ENCODE measurements around the gene HSD17B1. TPM values are rescaled to one million over a fixed set of nuclear protein-coding genes. Genes with fewer than 3 reads are reported as not detected.

The HSD17B1 gene
- total and polyA plus RNA-seq, 8 donors = 0.55 to 4.8 (median 2.7) TPM; not detected in 3

GRCh38 chr17:42509409-42509808 lies 43.3 kb upstream of the HSD17B1 start:
- Histone ChIP-seq H3K27ac (no peak overlapping the region), H3K4me1 (peaks cover 18 to 49% (median 34%) of the 10 kb centered on the region in 4 donors), H3K27me3 (no peaks in the 10 kb centered on the region), H3K9me3 (no peaks in the 10 kb centered on the region), H3K36me3 (peaks cover 38 to 76% (median 70%) of the 10 kb centered on the region in 4 donors), H3K4me3 (no peak overlapping the region)
- 48 to 78% (median 66%) methylated on average over 5 of the region's 5 CpGs for WGBS, 5 donors
- TF ChIP-seq POLR2AphosphoS5 (IDR thresholded peaks at IDR 0.05) (no peak), EP300 (IDR thresholded peaks at IDR 0.05) (no peak), POLR2A (IDR thresholded peaks at IDR 0.05) (no peak)
- TF ChIP-seq, protein P1, sequence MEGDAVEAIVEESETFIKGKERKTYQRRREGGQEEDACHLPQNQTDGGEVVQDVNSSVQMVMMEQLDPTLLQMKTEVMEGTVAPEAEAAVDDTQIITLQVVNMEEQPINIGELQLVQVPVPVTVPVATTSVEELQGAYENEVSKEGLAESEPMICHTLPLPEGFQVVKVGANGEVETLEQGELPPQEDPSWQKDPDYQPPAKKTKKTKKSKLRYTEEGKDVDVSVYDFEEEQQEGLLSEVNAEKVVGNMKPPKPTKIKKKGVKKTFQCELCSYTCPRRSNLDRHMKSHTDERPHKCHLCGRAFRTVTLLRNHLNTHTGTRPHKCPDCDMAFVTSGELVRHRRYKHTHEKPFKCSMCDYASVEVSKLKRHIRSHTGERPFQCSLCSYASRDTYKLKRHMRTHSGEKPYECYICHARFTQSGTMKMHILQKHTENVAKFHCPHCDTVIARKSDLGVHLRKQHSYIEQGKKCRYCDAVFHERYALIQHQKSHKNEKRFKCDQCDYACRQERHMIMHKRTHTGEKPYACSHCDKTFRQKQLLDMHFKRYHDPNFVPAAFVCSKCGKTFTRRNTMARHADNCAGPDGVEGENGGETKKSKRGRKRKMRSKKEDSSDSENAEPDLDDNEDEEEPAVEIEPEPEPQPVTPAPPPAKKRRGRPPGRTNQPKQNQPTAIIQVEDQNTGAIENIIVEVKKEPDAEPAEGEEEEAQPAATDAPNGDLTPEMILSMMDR (IDR thresholded peaks at IDR 0.05) = no peak
- no peak for DNase-seq
- intact Hi-C loops (cut with DNase I; ENCODE audit: low total_unique reads) = no loop called here

DNA sequence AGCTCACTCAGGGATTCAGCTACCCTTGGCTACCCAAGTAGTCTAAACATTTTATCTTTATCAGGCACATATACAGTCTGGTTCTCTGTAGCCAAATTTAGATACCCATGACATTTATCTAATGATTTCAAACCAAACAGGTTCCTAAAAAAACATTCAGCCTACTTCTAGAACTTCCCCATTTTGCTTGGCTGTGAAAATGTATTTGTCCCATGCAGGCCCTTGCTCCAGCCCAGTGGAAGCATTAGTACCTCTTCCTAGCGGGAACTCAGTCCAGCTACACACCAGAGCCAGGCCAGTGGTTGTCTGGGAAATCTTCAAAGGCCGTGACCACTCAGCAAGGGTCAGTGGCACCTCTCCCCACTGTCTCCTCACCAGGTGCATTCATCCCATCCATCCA lies 42.9 kb upstream of the HSD17B1 start:
- Histone ChIP-seq H3K27me3 (no peaks in the 10 kb centered on the region), H3K4me3 (no peak overlapping the region), H3K27ac (no peak overlapping the region), H3K9me3 (no peaks in the 10 kb centered on the region), H3K36me3 (peaks cover 40 to 76% (median 70%) of the 10 kb centered on the region in 4 donors), H3K4me1 (peaks cover 18 to 53% (median 36%) of the 10 kb centered on the region in 4 donors)
- 74 to 93% (median 88%) methylated on average over 2 of the region's 2 CpGs for WGBS, 5 donors
- intact Hi-C loops (cut with DNase I; ENCODE audit: low total_unique reads) = loop anchor here (10.0 kb wide), 1 partner anchor 185 kb away; no protein-coding TSS in a partner anchor
- no peak for DNase-seq
- TF ChIP-seq POLR2AphosphoS5 (IDR thresholded peaks at IDR 0.05) (no peak), EP300 (IDR thresholded peaks at IDR 0.05) (no peak), POLR2A (IDR thresholded peaks at IDR 0.05) (no peak)
- TF ChIP-seq, protein P1 (IDR thresholded peaks at IDR 0.05) = no peak

- Histone ChIP-seq H3K36me3 (peaks cover 40 to 67% (median 60%) of the 10 kb centered on the region in 4 donors), H3K27me3 (no peaks in the 10 kb centered on the region), H3K9me3 (no peaks in the 10 kb centered on the region), H3K27ac (peak overlapping the region; percentile 67 to 93 (median 75)), H3K4me1 (peaks cover 24 to 57% (median 46%) of the 10 kb centered on the region in 4 donors), H3K4me3 (no peak overlapping the region)
- no peak for DNase-seq
- WGBS, 5 donors = 63 to 81% (median 66%) methylated on average over 9 of the region's 9 CpGs
- TF ChIP-seq POLR2AphosphoS5 (IDR thresholded peaks at IDR 0.05) (no peak), POLR2A (IDR thresholded peaks at IDR 0.05) (no peak), EP300 (IDR thresholded peaks at IDR 0.05) (no peak)
- TF ChIP-seq, protein P1 (IDR thresholded peaks at IDR 0.05) = no peak
- intact Hi-C loops (cut with DNase I; ENCODE audit: low total_unique reads) = loop anchor here (10.0 kb wide), 1 partner anchor 187 kb away; no protein-coding TSS in a partner anchor
Observed at GRCh38 chr17:42512246-42512645, 40.5 kb upstream of the HSD17B1 start.

GRCh38 chr17:42512733-42513251 lies 39.9 kb upstream of the HSD17B1 start:
- 19 to 35% (median 29%) methylated on average over 6 of the region's 6 CpGs for WGBS, 5 donors
- peaks cover 36 to 62% (median 55%) of the 10 kb centered on the region in 4 donors for H3K36me3 ChIP-seq
- H3K4me1 ChIP-seq = peaks cover 30 to 60% (median 52%) of the 10 kb centered on the region in 4 donors
- TF ChIP-seq POLR2AphosphoS5 (IDR thresholded peaks at IDR 0.05) (peak in 2 of 3 donors; percentile 8 to 23), EP300 (IDR thresholded peaks at IDR 0.05) (no peak)
- intact Hi-C loops (cut with DNase I; ENCODE audit: low total_unique reads) = loop anchor here (10.0 kb wide), 1 partner anchor 188 kb away; no protein-coding TSS in a partner anchor
- H3K27me3 ChIP-seq = no peaks in the 10 kb centered on the region
- H3K27ac ChIP-seq = peak overlapping the region; percentile 67 to 93 (median 75)
- H3K9me3 ChIP-seq = no peaks in the 10 kb centered on the region
- peak in 1 of 2 donors; percentile 46 for DNase-seq
- H3K4me3 ChIP-seq = no peak overlapping the region

DNA sequence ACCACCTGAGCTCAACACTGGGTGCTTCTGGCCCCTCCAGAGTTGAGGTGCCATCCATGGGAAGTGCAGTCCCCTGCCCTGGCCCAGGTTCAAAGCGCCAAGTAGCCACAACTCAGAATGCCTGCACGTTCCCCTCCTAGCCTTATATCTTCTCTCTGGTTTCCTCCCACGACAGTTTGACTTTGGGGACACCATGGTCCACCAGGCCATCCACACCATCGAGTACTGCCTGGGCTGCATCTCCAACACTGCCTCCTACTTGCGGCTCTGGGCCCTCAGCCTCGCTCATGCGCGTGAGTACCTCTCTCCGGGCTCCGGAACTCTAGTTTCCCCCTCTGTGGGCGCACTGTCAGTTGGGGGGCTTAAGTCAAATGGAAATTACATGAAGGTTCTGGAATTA lies 39.0 kb upstream of the HSD17B1 start:
- H3K4me3 ChIP-seq = no peak overlapping the region
- H3K27me3 ChIP-seq = no peaks in the 10 kb centered on the region
- H3K4me1 ChIP-seq = peaks cover 39 to 69% (median 60%) of the 10 kb centered on the region in 4 donors
- TF ChIP-seq POLR2AphosphoS5 (IDR thresholded peaks at IDR 0.05) (no peak), EP300 (IDR thresholded peaks at IDR 0.05) (no peak), POLR2A (IDR thresholded peaks at IDR 0.05) (no peak)
- TF ChIP-seq, protein P1 (IDR thresholded peaks at IDR 0.05) = no peak
- no peaks in the 10 kb centered on the region for H3K9me3 ChIP-seq
- no peak for DNase-seq
- peak overlapping the region; percentile 56 to 93 (median 75) for H3K27ac ChIP-seq
- intact Hi-C loops (cut with DNase I; ENCODE audit: low total_unique reads) = loop anchor here (10.0 kb wide), 1 partner anchor 189 kb away; no protein-coding TSS in a partner anchor
- peaks cover 27 to 53% (median 46%) of the 10 kb centered on the region in 4 donors for H3K36me3 ChIP-seq
- 90 to 93% (median 92%) methylated on average over 10 to 11 of the region's 11 CpGs for WGBS, 5 donors
